HG03280 (cell line): Measurements from ENCODE around the gene NELFE.
"Not testable (repeated sequence)": the region's sequence is repeated elsewhere in the genome, so short reads cannot be mapped to it uniquely, and the experiment has no call there.

Experiments used
- ATAC-seq: cut with Tn5 transposase; IDR thresholded peaks from one replicate; pipeline ENCODE4 v1.9.1; 2021; ENCODE audit warnings: mild to moderate bottlenecking, moderate library complexity; ENCODE audit not compliant: unreplicated experiment

NELFE gene

GRCh38 chr6:31949926-31950548 lies 8.7 kb downstream of the NELFE start:
- ATAC-seq: no peak

GRCh38 chr6:31948753-31949413 lies 9.9 kb downstream of the NELFE start:
- ATAC-seq: no peak

DNA sequence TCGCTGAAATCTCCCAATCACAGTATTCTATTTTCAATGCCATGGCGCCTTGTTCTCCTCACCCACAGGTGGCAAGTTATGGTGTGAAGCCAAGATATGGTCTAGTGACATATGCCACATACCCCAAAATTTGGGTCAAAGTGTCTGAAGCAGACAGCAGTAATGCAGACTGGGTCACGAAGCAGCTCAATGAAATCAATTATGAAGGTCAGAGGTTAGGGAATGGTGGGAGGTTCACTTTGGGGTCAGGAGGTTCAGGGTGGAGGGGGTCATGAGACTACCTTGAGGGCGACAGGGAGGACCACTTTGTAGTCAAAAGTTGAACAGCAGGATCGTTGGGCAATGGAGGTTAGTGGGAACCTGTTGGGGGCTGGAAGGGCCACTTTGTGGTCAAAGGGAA lies 10.5 kb downstream of the NELFE start:
- ATAC-seq: no peak

DNA sequence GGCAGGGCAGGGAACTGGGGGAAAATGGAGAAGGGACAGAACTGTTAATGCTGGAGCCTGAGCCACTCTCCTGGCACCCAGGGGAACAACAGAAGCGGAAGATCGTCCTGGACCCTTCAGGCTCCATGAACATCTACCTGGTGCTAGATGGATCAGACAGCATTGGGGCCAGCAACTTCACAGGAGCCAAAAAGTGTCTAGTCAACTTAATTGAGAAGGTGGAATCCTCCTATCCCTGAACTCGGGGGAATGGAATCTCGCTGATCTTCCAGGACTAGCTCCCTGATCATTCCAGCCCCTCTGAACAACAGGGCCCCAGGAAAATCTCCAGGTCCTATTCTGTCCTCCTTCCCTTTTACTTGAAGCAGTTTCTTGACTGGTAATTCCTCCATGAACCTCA lies 10.9 kb downstream of the NELFE start:
- ATAC-seq: no peak

DNA sequence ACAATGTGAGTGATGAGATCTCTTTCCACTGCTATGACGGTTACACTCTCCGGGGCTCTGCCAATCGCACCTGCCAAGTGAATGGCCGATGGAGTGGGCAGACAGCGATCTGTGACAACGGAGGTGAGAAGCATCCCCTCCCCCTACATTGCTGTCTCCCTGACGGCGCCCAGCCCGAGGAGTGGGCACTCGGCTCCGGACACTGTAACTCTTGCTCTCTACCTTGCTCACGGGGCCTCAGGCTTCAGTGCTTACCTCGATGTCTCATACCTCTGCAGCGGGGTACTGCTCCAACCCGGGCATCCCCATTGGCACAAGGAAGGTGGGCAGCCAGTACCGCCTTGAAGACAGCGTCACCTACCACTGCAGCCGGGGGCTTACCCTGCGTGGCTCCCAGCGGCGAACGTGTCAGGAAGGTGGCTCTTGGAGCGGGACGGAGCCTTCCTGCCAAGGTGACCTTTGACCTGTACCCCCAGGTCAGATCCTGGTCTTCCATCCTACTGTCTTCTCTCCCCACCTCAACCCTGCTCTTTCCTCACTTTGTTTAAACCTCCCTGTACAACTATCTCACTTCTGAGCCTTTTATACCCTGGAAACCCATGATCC lies 11.6 kb downstream of the NELFE start:
- ATAC-seq: no peak

- ATAC-seq: no peak
Measured at GRCh38 chr6:31946370-31946885, 12.3 kb downstream of the NELFE start.

- ATAC-seq: no peak
Measured at GRCh38 chr6:31945507-31946369, 13.0 kb downstream of the NELFE start, which contains the start of gene CFB. TSS of gene CFB (plus strand) at chr6:31946095. CDS start at chr6:31946222, 127 bp downstream.

DNA sequence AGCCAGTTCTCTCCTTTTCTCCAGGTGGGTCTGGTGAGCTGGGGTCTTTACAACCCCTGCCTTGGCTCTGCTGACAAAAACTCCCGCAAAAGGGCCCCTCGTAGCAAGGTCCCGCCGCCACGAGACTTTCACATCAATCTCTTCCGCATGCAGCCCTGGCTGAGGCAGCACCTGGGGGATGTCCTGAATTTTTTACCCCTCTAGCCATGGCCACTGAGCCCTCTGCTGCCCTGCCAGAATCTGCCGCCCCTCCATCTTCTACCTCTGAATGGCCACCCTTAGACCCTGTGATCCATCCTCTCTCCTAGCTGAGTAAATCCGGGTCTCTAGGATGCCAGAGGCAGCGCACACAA lies 13.6 kb downstream of the NELFE start:
- no peak for ATAC-seq

DNA sequence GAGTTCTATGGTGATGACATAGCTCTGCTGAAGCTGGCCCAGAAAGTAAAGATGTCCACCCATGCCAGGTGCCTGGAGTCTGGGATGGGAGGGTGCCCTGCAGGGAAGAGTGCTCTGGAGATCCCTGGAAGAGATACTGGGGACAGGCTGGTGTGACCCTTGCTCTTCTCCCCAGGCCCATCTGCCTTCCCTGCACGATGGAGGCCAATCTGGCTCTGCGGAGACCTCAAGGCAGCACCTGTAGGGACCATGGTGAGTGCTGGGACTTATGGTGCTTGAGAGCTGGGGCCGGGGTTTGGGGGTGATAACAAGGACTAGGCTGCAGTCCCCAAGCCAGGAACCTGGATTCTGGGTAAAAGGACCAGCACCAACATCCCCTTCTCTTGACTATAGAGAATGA lies 15.0 kb downstream of the NELFE start:
- ATAC-seq: no peak

DNA sequence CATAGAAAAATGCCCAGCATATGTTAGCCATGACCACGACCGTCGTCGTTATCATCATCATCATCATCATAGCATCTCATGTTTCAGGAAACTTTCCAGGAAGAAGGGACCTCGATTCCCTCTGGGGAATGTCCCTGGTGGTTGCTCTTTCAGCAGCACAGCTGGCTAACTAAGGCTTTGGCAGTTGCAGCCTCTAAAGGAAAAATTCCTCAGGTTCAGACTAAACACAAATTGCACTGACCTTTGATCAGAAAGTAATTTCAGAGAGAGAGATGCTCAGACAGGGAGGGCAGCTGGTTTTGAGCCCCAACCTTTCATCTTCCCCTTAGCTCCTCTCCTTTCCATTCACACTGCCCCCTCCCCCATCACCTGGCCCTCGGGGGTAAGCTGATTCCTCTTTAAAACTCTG lies 18.5 kb downstream of the NELFE start:
- ATAC-seq: no peak

DNA sequence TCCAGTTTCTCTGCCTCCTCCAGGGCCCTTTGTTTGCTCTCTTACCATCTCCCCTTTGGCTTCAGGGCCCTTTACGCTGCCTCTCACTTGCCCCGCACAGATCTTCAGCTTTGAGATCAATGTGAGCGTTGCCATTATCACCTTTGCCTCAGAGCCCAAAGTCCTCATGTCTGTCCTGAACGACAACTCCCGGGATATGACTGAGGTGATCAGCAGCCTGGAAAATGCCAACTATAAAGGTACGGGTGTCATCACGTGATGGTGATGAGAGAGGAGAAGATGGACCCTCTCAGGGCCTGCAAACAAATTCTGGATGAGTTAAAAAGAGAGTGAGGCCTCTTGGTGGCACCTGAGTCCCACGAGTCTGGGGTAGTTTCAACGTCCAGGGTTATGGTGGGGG lies 22.9 kb downstream of the NELFE start:
- no peak for ATAC-seq

- no peak for ATAC-seq
Measured at GRCh38 chr6:31935021-31935420, 23.8 kb downstream of the NELFE start.

GRCh38 chr6:31933537-31933936 lies 25.2 kb downstream of the NELFE start:
- ATAC-seq: no peak

DNA sequence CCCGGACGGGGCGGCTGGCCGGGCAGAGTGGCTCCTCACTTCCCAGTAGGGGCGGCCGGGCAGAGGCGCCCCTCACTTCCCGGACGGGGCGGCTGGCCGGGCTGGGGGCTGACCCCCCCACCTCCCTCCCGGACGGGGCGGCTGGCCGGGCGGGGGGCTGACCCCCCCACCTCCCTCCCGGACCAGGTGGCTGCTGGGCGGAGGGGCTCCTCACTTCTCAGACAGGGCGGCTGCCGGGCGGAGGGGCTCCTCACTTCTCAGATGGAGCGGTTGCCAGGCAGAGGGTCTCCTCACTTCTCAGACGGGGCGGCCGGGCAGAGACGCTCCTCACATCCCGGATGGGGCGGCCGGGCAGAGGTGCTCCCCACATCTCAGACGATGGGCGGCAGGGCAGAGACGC lies 26.6 kb downstream of the NELFE start:
- ATAC-seq: not testable (repeated sequence)

DNA sequence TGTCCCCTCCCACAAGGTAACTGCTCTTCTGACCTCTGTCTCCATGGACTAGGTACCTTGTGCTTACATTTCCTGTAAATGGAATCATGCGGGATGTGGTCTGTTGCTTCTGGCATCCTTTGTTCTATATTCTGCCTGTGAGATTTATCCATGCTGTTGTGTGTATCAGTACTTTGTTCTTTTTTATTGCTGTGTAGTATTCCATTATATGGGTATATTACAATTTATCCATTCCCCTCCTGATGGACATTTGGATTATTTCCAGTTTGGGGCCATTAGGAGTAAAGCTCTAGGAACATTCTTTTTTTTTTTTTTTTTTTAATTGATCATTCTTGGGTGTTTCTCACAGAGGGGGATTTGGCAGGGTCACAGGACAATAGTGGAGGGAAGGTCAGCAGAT lies 27.8 kb downstream of the NELFE start:
- ATAC-seq: no peak

DNA sequence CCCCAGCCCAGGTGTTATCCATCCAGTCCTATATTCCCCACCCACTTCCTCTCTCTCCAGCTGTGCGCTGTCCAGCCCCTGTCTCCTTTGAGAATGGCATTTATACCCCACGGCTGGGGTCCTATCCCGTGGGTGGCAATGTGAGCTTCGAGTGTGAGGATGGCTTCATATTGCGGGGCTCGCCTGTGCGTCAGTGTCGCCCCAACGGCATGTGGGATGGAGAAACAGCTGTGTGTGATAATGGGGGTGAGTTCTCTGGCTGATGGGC lies 30.2 kb downstream of the NELFE start:
- ATAC-seq: no peak

GRCh38 chr6:31927863-31928671 lies 30.7 kb downstream of the NELFE start:
- no peak for ATAC-seq

GRCh38 chr6:31927242-31927862 lies 31.4 kb downstream of the NELFE start, which contains the start of gene C2:
TSS of gene C2 (plus strand) at chr6:31927717. CDS start at chr6:31927753, 36 bp downstream.
- ATAC-seq: no peak

GRCh38 chr6:31922942-31923341 lies 35.8 kb downstream of the NELFE start:
- ATAC-seq: no peak

DNA sequence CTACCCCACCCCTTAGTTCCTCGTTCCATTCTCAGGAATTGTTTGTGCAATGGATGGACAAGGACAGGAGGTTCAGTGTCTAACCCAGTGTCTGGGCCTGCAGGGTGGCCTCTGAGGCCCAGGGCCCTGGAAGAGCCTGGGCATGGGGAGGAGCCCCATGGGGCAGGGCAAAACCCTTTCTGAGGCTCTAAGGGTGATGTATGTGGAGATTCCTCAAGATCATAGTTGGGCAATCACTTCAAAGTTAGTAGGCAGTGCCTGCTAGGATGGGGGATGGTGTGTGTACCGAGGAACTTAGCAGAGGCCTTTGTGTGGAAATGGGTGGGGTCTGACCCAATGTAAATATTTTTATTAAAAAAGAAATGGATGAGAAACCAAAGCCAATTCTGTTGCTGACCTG lies 38.0 kb downstream of the NELFE start:
- no peak for ATAC-seq
